ENCODE measurements around the gene A2ML1.
"Not testable (repeated sequence)": the region's sequence is repeated elsewhere in the genome, so short reads cannot be mapped to it uniquely, and the experiment has no call there.

The A2ML1 gene

DNA sequence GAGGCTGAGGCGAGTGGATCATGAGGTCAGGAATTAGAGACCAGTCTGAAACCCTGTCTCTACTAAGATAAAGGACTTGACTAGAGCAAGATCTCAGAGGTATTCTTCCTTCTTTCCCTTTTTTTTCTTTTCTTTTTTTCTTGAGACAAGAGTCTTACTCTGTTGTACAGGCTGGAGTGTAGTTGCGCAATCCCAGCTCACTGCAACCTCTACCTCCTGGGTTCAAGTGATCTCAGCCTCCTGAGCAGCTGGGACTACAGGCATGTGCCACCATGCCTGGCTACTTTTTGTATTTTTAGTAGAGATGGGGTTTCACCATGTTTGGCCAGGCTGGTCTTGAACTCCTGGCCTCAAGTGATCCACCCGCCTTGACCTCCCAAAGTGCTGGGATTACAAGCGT, 37.0 kb downstream of the A2ML1 start:
- not testable (repeated sequence) for DNase-seq

DNA sequence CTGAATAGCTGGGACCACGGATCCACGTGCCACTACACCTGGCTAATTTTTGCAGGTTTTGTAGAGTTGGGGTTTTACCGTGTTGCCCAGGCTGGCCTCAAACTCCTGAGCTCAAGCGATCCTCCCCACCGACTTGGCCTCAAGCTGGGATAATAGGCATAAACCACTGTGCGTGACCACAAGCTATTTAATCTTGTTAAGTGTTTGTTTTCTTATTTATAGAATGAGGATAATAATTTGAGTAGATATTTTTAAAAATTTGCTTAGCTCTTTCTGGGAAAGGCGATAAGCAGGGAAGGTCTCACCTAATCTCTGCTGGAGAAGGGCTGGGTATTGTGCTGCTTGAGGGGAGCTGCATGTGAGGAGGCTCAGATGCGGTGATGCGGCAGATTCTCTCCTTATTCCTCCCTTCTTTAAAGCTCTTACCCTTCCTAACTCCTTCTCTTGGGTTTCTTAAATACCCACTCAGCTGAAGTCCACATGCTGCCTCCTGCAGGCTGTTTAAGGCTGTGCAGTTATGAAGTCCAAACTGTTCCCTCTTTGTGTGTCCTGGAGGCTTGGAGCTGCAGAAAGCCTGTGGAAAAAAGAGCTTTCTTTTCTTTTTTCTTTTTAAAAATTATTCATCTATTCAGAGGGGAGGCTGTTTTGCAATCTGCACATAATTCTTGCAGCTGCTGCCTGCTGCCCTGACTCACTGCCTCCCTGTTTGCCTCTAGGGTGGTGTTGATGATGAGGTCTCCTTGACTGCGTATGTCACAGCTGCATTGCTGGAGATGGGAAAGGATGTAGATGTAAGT, 37.9 kb downstream of the A2ML1 start:
- peak; percentile 66 for DNase-seq

DNA sequence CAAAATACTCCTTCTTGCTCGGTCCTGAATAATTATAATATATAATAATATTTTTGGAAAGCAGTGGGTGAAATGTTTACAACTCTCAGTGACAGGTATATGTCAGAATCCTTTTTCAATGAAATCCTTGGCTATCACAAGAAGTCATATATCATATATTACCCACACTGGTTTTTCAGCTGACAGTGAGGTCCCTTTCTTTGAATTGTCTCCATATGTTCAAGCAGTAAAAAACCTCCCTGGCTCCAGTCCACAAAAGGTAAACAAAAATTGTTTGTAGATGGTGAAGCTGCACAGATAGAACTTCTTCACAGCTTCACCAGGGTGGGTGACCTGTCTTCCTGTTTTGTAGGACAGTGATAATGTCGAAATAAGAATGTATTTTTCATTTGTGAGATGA, 44.0 kb downstream of the A2ML1 start:
- no peak for DNase-seq

DNA sequence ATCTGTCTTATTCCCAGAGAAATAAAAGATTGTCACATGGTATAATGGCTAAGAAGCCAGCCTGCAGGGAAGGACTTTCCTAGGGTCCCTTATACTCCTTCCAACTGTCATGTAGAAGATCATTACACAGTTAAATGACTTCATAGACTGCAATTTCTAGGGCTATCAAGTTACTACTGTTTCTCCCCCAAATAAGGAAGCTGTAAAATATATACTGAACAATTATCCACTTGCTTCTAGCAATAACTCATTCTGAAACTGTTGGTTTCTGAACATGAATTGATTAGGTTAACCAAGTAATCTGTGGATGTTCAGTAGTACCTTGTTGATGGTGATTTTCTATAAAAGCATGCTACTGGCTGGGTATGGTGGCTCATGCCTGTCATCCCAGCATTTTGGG, 44.6 kb downstream of the A2ML1 start:
- no peak for DNase-seq

DNA sequence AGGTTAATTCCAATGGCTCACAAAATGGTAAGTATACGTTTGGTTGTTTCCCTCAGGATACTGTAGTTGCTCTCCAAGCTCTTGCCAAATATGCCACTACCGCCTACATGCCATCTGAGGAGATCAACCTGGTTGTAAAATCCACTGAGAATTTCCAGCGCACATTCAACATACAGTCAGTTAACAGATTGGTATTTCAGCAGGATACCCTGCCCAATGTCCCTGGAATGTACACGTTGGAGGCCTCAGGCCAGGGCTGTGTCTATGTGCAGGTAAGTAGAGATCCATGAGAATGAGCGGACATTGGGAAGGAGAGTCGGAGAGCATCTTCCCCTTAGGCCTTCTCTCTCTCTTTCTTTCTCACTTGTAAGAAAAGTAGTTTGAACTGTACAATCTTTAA, 45.4 kb downstream of the A2ML1 start:
- DNase-seq, result no peak

GRCh38 chr12:8870586-8870985, 48.2 kb downstream of the A2ML1 start:
- DNase-seq, result peak; percentile 39

DNA sequence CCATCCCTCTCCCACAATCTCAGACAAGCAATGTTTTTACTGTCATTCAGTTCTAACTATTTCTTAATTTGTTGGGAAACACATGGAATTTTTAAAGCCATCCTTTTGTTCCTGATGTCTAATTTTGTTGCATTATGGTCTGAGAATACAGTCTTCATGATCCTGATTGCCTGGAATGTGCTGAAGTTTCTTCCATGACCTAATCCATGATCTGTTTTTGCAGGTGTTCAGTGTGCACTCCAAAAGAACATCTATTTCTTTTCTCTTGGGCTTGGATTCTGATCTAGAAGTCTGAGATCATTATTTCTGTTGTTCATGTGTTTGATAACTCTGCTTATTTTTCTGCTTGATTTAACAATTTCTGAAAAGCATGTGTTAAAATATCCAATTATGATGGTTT, 48.6 kb downstream of the A2ML1 start:
- no peak for DNase-seq

DNA sequence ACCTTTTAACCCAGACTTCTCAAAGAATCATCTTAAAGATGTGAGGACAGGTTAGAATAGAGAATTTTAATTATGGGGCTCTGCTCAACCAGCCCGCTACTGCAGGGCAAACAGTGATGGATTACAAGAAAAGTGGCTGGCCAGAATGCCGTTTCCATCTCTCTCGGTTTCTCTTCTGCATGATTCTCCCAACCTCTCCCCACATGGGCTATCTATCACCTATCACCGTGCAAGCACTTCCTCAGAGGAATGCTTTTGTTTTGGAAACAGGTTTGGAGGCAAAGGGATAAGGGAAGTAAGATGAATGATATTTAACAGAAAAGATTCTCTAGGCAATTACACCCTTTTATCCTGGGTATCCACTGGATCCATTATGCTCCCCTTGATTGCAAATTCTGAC, 54.5 kb downstream of the A2ML1 start:
- no peak for DNase-seq

GRCh38 chr12:8886502-8887284, 64.3 kb downstream of the A2ML1 start:
- DNase-seq, result no peak

- DNase-seq, result peak; percentile 22
Measured at GRCh38 chr12:8887285-8887715, 64.9 kb downstream of the A2ML1 start.

GRCh38 chr12:8890313-8891085, 68.1 kb downstream of the A2ML1 start:
- DNase-seq, result peak; percentile 71

DNA sequence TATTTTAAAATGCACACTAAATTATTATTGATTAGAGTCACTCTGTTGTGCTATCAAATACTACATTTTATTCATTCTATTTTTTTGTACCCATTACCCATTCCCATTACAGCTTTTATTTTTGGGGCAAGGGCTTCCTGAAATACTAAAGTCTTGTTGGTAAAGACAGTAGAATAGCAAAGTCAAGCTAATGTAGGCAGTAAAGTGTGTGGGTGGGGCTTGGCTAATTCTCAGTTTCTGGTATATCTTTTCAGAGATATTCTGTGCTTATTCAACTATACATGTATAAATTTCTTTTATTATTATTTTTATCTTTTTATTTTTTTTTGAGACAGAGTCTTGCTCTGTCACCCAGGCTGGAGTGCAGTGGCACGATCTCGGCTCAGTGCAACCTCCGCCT, 69.6 kb downstream of the A2ML1 start:
- no peak for DNase-seq

DNA sequence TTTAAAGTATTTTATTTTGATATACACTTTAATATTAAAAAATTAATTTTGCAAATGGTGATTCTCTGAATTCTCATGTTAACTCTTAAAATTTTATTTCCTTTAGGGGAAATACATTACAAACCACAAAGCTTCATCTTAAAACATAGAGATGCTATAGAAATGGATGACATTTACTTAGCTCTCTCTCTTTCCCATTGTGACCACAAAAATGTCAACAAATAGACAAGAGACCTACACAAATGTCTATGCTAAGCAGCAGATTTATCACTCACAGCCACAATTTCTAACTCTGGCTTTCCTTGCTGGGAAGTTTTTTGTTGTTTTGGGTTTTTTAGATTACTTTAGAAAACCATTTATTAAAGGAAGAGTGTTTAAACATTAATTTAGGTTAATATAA, 72.0 kb downstream of the A2ML1 start:
- no peak for DNase-seq

GRCh38 chr12:8894986-8895385, 72.6 kb downstream of the A2ML1 start:
- no peak for DNase-seq

DNA sequence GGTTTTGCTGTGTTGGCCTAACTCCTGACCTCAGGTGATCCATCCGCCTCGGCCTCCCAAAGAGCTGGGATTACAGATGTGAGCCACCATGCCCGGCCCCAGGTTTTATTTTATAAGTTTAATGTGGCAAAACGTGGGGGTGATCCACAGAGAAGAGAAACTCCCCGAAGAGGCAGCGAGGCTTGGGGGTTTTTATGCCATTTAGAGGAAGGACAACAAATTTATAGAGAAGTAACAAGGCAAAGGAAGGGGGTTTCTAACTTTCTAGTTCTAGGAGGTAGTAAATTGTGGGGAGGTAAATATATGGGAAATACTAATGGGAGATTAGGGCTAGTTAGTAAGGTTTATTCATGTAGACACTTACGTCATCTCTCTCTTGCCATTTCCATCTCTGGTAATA, 74.7 kb downstream of the A2ML1 start:
- no peak for DNase-seq

GRCh38 chr12:8899830-8900229, 77.4 kb downstream of the A2ML1 start:
- peak; percentile 46 for DNase-seq

GRCh38 chr12:8902703-8903102, 80.3 kb downstream of the A2ML1 start:
- peak; percentile 98 for DNase-seq

- peak; percentile 62 for DNase-seq
Measured at GRCh38 chr12:8903646-8904045, 81.2 kb downstream of the A2ML1 start.

DNA sequence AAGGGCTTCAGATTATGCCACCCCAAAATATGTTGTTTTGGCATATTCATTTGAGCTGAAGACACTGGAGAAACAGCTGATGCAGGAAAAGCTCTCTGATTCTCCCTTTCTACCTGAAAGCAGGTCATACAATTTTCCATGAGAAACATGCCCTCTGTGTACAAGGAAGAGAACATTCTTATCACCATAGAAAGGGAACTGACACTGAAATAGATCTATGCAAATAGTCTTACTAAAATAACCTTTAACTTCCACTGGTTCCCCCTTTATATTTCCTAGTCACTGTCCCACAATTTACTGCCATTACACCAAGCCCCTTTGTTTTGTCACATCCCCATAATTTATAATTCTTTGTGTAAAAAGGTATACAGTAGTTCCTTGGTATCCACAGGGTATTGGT, 82.2 kb downstream of the A2ML1 start:
- DNase-seq, result peak; percentile 46

- no peak for DNase-seq
Measured at GRCh38 chr12:8905546-8905945, 83.1 kb downstream of the A2ML1 start.

DNA sequence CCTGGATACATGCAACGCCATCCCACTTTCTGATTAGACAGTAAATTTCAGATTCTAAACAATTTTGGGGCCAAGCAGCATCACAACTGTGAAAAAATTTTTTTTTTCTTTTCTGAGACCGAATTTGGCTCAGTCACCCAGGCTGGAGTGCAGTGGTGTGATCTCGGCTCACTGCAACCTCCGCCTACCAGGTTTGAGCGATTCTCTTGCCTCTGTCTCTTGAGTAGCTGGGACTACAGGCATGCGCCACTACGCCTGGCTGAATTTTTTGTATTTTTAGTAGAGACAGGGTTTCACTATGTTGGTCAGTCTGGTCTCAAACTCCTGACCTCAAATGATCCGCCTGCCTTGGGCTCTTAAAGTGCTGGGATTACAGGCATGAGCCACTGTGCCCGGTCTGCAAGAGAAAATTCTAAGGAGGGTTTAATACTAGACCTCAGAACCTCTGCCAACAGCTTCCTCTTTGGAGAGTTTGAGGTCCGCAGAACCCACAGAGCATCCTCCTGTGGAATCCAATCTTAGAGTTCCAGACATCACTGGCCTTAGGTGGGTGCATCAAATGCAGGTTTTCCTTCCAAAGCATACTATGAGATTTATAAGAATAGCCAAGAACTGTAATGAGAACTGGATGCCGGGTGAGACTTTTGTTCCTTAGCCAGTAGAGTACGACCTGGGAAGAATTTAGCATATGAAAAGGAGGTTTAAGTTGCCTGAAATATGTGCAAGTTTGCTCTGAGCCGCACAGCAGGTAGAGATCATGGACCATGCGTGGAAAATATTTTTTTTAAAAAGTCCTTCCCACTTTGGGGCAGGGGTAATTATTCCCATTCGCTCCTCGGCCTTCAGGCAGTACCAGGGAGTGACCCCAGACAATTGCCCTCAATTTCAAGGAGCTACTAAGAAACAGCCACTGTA, 84.1 kb downstream of the A2ML1 start:
- DNase-seq, result no peak

- DNase-seq, result no peak
Measured at GRCh38 chr12:8907513-8907912, 85.1 kb downstream of the A2ML1 start.
